GM19025 (cell line): ENCODE data around the gene FLOT1.

Experiments used
- ATAC-seq: cut with Tn5 transposase; IDR thresholded peaks from one replicate; pipeline ENCODE4 v1.9.1; 2021; ENCODE audit warnings: mild to moderate bottlenecking, low read depth, moderate library complexity; ENCODE audit not compliant: unreplicated experiment

FLOT1 gene

GRCh38 chr6:30683183-30683979 is 59.1 kb downstream of the FLOT1 start:
- ATAC-seq = no peak

GRCh38 chr6:30682143-30683117 is 60.1 kb downstream of the FLOT1 start:
- peak; percentile 28 for ATAC-seq

- ATAC-seq = no peak
Measured at GRCh38 chr6:30681766-30682142, 60.7 kb downstream of the FLOT1 start.

GRCh38 chr6:30679765-30680535 is 62.5 kb downstream of the FLOT1 start:
- no peak for ATAC-seq

DNA sequence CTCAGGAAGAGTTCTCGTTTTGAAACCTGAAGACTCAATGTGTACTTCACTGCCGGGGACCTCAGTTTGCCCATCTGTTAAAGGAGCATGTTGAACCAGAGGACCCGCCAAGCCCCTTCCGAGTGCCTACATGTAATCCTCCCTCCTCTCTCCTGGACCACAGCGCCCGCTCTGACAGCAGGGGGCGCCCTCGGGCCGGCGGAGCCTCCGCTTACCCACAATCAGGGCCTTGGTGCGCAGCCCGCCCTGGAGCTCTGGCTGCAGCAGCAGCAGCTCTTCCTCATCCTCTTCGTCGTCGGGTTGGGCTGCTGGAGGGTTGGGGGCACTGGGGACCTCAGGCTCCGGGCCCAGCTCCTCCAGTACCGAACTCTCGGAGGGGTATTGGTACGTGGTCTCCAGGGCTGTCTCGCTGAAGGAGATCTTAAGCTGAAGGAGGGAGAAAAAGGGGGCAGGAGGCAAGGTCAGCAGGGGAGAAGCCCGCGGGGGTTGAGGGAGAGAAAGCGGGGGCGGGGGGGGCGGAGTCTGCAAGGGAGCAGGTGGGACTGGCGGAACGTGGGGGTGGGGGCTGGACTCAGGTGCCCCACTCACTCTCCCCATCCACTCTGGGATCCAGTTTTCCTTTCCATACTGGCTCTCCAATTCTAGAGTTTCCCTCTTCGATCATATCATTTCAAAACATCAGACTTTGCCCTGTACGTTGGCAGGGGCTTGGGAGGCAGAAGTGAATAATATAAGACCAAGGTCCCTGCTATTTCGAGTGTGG is 63.3 kb downstream of the FLOT1 start:
- ATAC-seq = no peak
